B cell (primary cell): Measurements from ENCODE around the gene TLK2.

Source experiments
- EZH2 ChIP-seq: IDR thresholded peaks from 2 replicates; pipeline ENCODE4 v1.6.1; 2012; ENCODE audit warnings: borderline replicate concordance, low read depth, mild to moderate bottlenecking, moderate library complexity, low read length; ENCODE audit not compliant: insufficient read depth, poor library complexity, severe bottlenecking
- TF ChIP-seq, protein P1 (sequence below): fragments of 200-600 bp; IDR thresholded peaks from one replicate; pipeline ENCODE4 v1.8.0; 2022; ENCODE audit warnings: antibody characterized with exemption, mild to moderate bottlenecking

DNA sequence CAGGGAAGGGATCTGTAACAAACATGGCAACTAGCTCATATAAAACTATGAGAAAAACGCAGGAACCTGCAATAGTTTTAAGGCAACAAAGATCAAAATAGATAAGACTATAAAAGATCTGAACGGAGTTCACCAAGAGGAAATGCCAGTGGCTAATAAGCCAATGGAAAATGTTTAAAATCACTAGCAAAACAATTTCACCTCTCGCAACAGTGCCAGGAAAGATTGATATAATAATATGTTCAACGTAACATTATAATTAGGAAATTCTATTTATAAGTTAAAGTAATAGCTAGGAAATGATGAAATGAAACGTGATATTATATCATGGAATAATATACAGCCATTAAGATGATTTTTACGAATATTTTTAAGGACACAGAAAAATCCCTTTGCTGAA lies 164.9 kb downstream of the TLK2 start:
- TF ChIP-seq, protein P1, sequence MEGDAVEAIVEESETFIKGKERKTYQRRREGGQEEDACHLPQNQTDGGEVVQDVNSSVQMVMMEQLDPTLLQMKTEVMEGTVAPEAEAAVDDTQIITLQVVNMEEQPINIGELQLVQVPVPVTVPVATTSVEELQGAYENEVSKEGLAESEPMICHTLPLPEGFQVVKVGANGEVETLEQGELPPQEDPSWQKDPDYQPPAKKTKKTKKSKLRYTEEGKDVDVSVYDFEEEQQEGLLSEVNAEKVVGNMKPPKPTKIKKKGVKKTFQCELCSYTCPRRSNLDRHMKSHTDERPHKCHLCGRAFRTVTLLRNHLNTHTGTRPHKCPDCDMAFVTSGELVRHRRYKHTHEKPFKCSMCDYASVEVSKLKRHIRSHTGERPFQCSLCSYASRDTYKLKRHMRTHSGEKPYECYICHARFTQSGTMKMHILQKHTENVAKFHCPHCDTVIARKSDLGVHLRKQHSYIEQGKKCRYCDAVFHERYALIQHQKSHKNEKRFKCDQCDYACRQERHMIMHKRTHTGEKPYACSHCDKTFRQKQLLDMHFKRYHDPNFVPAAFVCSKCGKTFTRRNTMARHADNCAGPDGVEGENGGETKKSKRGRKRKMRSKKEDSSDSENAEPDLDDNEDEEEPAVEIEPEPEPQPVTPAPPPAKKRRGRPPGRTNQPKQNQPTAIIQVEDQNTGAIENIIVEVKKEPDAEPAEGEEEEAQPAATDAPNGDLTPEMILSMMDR = no peak
- no peak for TF ChIP-seq EZH2
